DLD1 (cell line): Measurements from ENCODE around the gene RAB3IL1.

ENCODE experiments used
- in situ Hi-C: cut with HindIII; loops from 2 replicates; pipeline ENCODE4 v1.10.0; 2017; ENCODE audit warnings: low sequenced_read_pairs

Gene RAB3IL1

GRCh38 chr11:61917334-61918109 is at the start of gene RAB3IL1:
TSS of gene RAB3IL1 (minus strand) at chr11:61917566. CDS start at chr11:61917367, 199 bp downstream.
- in situ Hi-C loops = loop anchor here (25.0 kb wide), 1 partner anchor 145 kb away; no protein-coding TSS in a partner anchor

GRCh38 chr11:61966734-61967115 is 49.4 kb upstream of the RAB3IL1 start:
- in situ Hi-C loops = loop anchor here (10.0 kb wide), 1 partner anchor 152 kb away; the partner anchor contains the start of gene FADS1

- in situ Hi-C loops = loop anchor here (10.0 kb wide), 1 partner anchor 150 kb away; the partner anchor contains the start of gene FADS1
Observed at GRCh38 chr11:61964666-61965271, 47.4 kb upstream of the RAB3IL1 start.

- in situ Hi-C loops = loop anchor here (10.0 kb wide), 1 partner anchor 149 kb away; the partner anchor contains the start of gene FADS1
Observed at GRCh38 chr11:61964058-61964665, 46.8 kb upstream of the RAB3IL1 start.

GRCh38 chr11:61963282-61964057 is 46.1 kb upstream of the RAB3IL1 start:
- in situ Hi-C loops = loop anchor here (10.0 kb wide), 1 partner anchor 149 kb away; the partner anchor contains the start of gene FADS1

DNA sequence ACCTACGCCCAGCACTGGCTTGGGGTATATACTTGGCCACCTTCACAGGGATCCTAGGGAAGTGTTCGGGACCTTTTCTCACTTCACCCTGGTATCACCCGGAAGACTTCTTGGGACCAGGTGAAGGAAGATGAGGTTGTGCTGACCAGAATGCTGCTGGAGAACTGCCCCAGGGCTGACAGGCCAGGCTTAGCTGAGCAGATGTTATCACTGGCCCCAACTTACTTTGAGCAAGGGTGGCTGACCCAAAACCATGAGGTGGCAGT is 45.6 kb upstream of the RAB3IL1 start:
- in situ Hi-C loops = loop anchor here (10.0 kb wide), 1 partner anchor 148 kb away; the partner anchor contains the start of gene FADS1

GRCh38 chr11:61962213-61963015 is 45.0 kb upstream of the RAB3IL1 start:
- in situ Hi-C loops = loop anchor here (10.0 kb wide), 1 partner anchor 148 kb away; the partner anchor contains the start of gene FADS1

- in situ Hi-C loops = loop anchor here (10.0 kb wide), 1 partner anchor 147 kb away; the partner anchor contains the start of gene FADS1
Observed at GRCh38 chr11:61961570-61962212, 44.3 kb upstream of the RAB3IL1 start.

DNA sequence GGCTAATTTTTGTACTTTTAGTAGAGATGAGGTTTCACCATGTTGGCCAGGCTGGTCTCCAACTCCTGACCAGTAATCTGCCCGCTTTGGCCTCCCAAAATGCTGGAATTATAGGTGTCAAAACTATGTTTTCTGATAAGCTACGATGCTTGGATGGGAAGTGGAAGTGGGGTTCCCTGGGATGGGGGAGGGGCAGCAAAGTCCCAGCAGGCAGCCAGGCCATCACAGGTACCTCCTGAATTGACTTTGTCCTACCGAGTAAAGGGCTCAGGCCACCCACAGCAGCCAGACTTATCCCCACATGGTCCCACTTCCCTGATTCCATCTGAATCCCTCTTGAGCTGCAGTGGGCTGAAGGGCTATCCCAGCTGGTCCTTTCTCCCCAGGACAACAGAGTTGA is 43.2 kb upstream of the RAB3IL1 start:
- in situ Hi-C loops = loop anchor here (10.0 kb wide), 1 partner anchor 146 kb away; the partner anchor contains the start of gene FADS1

- in situ Hi-C loops = loop anchor here (10.0 kb wide), 1 partner anchor 145 kb away; the partner anchor contains the start of gene FADS1
Observed at GRCh38 chr11:61959678-61960077, 42.3 kb upstream of the RAB3IL1 start.

DNA sequence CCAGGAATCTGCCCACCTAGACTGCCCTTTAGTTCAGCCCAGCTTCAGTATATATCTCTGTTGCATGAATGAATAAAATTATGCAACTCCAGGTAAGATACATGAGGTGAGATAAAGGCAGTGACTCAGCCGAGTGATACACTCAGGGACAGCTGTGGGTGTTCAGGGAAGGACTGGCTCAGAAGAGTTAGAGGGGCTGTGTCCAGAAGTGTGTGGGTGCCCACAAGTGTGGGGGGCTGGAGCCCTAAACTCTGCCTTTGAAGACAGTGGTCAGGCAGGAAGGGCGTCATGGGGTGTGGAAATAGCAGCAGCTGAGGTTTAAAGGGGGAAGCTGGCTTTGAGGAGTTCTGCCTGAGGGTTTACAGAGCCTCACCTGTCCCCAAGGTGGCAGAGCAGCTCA is 41.7 kb upstream of the RAB3IL1 start:
- in situ Hi-C loops = no loop called here

GRCh38 chr11:61958590-61958989 is 41.2 kb upstream of the RAB3IL1 start:
- in situ Hi-C loops = no loop called here

- in situ Hi-C loops = no loop called here
Observed at GRCh38 chr11:61957021-61957770, 39.8 kb upstream of the RAB3IL1 start.

DNA sequence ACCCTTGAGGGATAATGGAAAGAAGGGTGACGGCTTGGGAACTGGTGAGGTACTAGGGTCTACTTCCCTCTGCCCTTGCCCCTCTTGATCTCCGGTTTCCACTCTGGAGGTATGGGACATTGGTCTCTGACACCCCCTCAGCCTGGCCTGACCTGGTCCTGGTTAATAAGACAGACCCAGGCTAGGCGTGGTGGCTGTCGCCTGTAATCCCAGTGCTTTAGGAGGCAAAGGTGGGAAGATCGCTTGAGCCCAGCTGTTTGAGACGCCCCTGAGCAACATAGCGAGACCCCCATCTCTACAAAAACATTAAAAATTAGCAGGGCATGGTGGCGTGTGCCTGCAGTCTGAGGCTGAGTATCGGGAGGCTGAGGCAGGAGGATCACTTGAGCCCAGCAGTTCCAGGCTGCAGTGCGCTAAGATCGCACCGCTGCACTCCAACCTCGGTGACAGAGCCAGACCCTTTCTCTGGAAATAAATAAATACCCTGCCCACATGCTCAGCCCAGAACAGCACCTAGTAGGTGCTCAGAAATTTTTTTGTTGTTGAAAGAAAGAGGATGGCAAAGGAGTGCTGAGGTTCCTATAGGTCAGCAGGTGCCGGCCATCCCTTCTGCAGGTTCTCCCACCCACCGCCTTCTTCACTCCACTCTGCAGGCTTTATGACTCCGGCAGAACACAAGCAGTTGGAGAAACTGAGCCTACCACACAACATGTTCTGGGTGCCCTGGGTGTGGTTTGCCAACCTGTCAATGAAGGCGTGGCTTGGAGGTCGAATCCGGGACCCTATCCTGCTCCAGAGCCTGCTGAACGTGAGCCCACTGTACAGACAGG is 39.0 kb upstream of the RAB3IL1 start:
- in situ Hi-C loops = no loop called here

- in situ Hi-C loops = no loop called here
Observed at GRCh38 chr11:61955422-61956135, 38.2 kb upstream of the RAB3IL1 start.

DNA sequence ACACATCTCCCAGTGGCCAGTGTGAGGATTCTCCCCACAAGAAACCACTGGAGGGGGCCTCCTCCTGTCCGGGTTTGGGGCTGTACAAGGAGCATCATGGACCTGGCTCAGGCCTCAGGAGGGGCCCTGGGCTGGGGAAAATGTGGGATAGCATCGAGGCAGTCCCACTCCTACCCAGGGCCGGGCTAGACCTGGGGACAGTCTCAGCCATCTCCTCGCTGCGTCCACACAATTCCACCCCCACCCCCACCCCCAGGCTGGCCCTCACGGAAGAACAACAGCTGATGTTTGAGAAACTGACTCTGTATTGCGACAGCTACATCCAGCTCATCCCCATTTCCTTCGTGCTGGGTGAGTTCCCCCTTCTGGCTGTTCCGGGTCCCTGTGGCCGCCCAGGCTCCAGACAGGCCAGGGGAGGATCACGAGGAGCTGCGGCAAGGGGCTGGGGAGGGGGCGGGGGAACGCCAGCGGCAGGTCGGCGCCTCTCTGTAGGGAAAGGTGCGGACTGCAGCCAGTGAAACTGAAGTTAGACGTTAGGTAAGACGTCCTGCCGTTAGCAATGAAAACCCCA is 37.6 kb upstream of the RAB3IL1 start:
- in situ Hi-C loops = no loop called here
